ENCODE data around the gene HAS3.

DNA sequence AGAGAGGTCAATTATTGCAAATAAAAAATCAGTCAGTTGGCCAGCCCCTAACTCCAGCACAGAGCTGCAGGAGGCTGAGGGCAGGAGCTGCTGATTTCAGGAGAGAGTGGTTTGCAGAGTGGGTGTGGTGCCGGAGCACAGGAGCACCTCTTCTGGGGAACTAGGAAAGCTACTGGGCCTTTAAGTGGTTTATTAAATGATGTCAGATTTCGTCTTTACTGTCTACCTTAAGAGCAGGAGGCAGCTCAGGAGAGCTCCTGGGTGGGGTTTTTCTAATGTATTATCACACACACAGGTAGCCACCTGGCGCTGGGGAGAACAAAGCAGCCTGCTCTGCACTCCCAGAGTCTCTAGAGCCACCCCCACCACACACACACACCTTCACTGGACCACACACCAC, 11.5 kb upstream of the HAS3 start:
- TF ChIP-seq, protein P1, sequence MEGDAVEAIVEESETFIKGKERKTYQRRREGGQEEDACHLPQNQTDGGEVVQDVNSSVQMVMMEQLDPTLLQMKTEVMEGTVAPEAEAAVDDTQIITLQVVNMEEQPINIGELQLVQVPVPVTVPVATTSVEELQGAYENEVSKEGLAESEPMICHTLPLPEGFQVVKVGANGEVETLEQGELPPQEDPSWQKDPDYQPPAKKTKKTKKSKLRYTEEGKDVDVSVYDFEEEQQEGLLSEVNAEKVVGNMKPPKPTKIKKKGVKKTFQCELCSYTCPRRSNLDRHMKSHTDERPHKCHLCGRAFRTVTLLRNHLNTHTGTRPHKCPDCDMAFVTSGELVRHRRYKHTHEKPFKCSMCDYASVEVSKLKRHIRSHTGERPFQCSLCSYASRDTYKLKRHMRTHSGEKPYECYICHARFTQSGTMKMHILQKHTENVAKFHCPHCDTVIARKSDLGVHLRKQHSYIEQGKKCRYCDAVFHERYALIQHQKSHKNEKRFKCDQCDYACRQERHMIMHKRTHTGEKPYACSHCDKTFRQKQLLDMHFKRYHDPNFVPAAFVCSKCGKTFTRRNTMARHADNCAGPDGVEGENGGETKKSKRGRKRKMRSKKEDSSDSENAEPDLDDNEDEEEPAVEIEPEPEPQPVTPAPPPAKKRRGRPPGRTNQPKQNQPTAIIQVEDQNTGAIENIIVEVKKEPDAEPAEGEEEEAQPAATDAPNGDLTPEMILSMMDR (IDR thresholded peaks at IDR 0.05; ENCODE audit: insufficient read depth, low read length): no peak
- no peak for TF ChIP-seq GABPA (IDR thresholded peaks at IDR 0.05; ENCODE audit: low read depth)
